GM18867 (cell line): Measurements from ENCODE around the gene MAZ.
A peak's percentile ranks its signal among the peaks of the same experiment; 100 is the strongest.

Experiments
- ATAC-seq: cut with Tn5 transposase; IDR thresholded peaks from one replicate; pipeline ENCODE4 v1.9.1; 2021; ENCODE audit warnings: mild to moderate bottlenecking, moderate library complexity; ENCODE audit not compliant: unreplicated experiment

MAZ gene

DNA sequence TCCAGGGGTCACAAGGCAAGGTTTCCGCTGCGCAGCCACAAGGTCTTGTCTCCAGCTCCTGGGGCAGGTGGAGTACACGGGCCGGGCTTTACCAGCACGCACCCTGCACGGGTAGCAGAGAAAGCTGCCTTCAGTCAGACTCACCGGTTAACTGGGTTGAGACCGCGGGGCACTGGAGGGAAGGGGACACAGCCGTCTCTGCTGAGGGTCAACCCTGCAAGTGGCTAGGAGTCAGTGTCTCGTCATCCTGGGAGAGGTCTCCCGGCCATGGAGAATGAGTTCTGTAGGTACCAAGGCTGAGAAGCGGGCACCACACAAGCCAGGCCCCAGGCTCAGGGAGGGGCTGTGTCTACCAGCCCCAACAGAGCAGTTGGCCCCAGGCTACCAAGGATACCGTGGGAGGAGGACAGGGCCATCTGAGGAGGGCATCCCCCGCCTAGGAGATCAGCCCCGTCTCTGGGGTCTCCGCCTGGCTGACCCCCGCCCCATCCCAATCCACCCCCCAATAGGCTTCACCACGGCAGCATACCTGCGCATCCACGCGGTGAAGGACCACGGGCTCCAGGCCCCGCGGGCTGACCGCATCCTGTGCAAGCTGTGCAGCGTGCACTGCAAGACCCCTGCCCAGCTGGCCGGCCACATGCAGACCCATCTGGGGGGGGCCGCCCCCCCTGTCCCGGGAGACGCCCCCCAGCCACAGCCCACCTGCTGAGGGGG, 2.9 kb downstream of the MAZ start:
- ATAC-seq = no peak

- no peak for ATAC-seq
Observed at GRCh38 chr16:29809850-29810698, 3.7 kb downstream of the MAZ start.

DNA sequence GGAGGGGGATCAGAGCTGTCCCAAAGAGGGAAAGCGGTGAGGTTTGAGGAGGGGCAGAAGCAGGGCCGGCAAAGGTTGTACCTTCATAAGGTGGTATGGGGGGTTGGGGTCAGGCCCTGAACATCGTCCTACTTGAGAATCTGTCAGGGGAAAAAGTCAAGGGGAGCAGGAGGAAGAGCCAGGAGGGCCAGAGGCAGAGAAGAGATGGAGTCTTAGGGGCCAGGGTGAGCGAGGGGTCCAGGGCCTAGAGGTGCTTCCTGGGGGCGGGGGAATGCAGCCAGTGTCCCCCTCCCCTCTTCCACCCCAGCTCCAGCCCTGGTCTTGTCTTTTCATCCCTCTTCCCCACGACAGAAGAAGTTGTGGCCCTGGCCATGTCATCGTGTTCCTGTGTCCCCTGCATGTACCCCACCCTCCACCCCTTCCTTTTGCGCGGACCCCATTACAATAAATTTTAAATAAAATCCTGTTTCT, 4.4 kb downstream of the MAZ start:
- no peak for ATAC-seq

GRCh38 chr16:29811170-29811895, 5.0 kb downstream of the MAZ start:
- peak; percentile 29 for ATAC-seq

GRCh38 chr16:29811896-29812665, 5.8 kb downstream of the MAZ start, which contains the start of gene PRRT2:
Gene PRRT2, plus strand, starts transcription at chr16:29812193. Its CDS starts 862 bp downstream, at chr16:29813055.
- ATAC-seq = no peak

DNA sequence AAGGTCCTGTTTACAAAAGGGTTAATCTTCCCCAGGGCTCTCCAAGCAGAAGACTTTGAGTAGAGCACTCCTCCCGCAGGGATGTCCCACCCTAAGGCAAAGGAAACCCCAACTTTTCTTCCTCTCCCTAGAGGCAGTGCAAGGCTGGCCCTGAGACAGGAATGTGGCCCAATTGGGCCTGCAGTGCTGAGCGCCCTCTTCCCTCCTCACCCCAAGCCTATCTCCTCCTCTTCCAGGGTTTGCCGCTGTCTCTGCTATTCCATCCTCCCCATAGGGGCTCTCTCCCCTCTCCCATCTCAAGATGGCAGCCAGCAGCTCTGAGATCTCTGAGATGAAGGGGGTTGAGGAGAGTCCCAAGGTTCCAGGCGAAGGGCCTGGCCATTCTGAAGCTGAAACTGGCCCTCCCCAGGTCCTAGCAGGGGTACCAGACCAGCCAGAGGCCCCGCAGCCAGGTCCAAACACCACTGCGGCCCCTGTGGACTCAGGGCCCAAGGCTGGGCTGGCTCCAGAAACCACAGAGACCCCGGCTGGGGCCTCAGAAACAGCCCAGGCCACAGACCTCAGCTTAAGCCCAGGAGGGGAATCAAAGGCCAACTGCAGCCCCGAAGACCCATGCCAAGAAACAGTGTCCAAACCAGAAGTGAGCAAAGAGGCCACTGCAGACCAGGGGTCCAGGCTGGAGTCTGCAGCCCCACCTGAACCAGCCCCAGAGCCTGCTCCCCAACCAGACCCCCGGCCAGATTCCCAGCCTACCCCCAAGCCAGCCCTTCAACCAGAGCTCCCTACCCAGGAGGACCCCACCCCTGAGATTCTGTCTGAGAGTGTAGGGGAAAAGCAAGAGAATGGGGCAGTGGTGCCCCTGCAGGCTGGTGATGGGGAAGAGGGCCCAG, 6.7 kb downstream of the MAZ start:
- ATAC-seq = no peak

GRCh38 chr16:29813644-29814562, 7.6 kb downstream of the MAZ start:
- ATAC-seq = no peak

DNA sequence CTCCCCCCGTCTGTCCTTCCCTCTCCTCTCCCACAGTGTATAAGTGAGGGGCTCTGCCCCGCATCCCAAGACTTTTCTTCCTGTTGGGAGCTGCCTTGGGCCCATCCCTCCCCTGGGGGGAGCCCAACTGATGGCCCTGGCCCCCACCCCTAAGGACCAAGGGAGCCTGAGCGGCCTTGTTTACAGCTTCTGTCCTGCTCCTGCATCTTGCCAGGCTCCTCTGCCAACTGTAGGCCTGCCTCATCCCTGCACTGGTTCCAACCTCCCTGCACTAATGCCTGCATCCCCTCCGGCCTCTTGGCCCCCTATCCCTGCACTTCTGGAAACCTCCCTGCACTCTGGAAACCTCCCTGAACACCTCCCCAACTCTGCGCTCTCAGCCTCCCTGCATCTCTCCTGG, 8.3 kb downstream of the MAZ start:
- no peak for ATAC-seq

GRCh38 chr16:29815032-29815721, 8.8 kb downstream of the MAZ start:
- no peak for ATAC-seq

DNA sequence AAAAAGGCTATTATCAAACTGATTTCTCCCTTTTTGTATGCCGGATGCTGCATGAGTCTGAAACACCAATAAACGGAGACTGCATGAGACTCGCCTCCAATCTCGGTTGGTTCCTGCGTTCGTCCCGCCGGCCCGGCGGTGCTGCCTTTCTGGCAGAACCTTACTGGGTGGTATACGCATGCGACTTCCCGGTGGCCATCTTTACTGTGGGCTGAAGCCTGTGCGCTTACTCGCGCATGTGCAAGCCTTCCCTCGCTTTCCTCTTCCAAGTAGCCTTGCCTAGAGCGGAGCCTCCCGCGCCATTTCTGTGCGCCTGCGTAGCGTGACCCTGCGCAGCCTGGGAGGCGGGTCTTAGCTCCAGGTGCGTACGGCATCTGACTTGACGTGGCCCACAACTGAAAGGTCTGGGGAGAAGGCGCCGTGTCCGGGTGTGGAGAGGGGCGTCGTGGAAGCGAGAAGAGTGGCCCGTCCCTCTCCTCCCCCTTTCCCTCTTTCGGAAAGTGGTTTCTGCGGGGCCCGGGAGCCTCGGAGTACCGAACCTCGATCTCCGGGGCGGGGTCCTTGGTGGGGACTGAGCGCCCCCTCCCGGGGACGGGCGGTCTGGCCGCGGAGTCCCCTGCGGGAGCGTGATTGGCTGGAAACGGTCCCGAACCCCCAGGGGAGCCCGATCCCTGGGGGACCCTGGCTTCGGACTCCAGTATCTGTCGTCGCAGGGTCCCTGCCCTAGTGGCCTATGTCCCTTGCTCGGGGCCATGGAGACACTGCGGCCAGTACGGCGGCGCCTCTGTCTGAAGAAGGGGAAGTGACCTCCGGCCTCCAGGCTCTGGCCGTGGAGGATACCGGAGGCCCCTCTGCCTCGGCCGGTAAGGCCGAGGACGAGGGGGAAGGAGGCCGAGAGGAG, 9.7 kb downstream of the MAZ start, which contains the start of gene PAGR1:
TSS of gene PAGR1 (plus strand) at position 360 of the 901 bp plus-strand sequence. CDS start at position 734, 374 bp downstream.
- peak; percentile 58 for ATAC-seq

DNA sequence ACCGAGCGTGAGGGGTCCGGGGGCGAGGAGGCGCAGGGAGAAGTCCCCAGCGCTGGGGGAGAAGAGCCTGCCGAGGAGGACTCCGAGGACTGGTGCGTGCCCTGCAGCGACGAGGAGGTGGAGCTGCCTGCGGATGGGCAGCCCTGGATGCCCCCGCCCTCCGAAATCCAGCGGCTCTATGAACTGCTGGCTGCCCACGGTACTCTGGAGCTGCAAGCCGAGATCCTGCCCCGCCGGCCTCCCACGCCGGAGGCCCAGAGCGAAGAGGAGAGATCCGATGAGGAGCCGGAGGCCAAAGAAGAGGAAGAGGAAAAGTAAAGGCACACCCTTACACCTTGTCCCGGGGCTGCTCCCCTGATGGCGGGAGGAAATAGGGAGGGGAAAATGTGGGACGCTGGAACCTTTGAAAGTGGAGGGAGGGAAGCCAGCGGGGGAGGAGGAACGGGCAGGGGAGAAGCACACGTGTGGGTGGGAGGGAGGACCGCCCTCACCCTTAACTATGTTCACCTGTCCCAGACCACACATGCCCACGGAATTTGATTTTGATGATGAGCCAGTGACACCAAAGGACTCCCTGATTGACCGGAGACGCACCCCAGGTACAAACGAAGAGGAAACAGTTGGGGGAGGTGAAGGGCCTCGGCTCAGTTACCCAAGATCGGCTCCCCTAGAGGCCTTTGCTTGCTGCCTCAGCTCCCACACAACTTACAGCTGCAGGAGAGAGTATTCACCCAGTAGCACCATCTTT, 10.5 kb downstream of the MAZ start:
- peak; percentile 13 for ATAC-seq

DNA sequence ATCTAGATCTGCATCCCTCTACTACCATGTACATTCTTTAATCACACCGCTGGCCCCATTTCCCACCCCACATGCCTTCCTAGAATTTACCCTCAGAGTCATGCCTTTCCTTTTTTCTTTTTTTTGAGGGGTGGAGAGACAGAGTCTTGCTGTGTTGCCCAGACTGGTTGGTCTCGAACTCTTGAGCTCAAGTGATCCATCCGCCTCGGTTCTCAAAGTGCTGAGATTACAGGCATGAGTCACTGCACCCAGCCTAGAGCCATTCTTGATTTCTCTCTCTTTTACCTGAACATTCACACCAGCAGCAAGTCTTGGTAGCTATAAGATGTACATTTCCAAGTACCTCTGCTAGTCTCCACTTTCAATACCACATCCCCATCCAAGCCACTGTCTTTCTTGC, 11.8 kb downstream of the MAZ start:
- no peak for ATAC-seq

DNA sequence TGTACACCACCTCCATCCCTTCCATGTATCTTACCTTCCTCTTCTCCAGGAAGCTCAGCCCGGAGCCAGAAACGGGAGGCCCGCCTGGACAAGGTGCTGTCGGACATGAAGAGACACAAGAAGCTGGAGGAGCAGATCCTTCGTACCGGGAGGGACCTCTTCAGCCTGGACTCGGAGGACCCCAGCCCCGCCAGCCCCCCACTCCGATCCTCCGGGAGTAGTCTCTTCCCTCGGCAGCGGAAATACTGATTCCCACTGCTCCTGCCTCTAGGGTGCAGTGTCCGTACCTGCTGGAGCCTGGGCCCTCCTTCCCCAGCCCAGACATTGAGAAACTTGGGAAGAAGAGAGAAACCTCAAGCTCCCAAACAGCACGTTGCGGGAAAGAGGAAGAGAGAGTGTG, 13.2 kb downstream of the MAZ start:
- ATAC-seq = no peak

- no peak for ATAC-seq
Observed at GRCh38 chr16:29820271-29820701, 14.0 kb downstream of the MAZ start, which contains the start of gene MVP. Gene MVP, plus strand, starts transcription at chr16:29820462. Its CDS starts 10,088 bp downstream, at chr16:29830550.

GRCh38 chr16:29820730-29821642, 14.7 kb downstream of the MAZ start:
- peak; percentile 46 for ATAC-seq
